Caki2 (cell line): Measurements from ENCODE around the gene UQCRC1. TPM values are rescaled to one million over a fixed set of nuclear protein-coding genes. Genes with fewer than 3 reads are reported as not detected.
"Not testable (repeated sequence)": the region's sequence is repeated elsewhere in the genome, so short reads cannot be mapped to it uniquely, and the experiment has no call there.

Experiments used
- DNase-seq: peaks from one replicate; pipeline ENCODE4 v3.0.0-alpha.2; 2015; ENCODE audit warnings: low read depth
- in situ Hi-C: cut with HindIII; loops from 2 replicates; pipeline ENCODE4 v1.10.0; 2016; ENCODE audit warnings: low sequenced_read_pairs, low pct_unique_long_range_greater_than_20kb, mixed read lengths
- total RNA-seq: library from RNA; depleted of rRNA; stranded (reverse); fragments of >200 nt; shearing (Covaris generic); gene quantifications from 2 replicates; pipeline ENCODE4 v1.2.3, GENCODE V29; 2014; ENCODE audit warnings: low replicate concordance

The UQCRC1 gene
- total RNA-seq, 1 experiment from 2014 or later, result 416 TPM

GRCh38 chr3:48565186-48565585 is 44.3 kb downstream of the UQCRC1 start:
- no peak for DNase-seq
- in situ Hi-C loops, result no loop called here

GRCh38 chr3:48564667-48565066 is 44.8 kb downstream of the UQCRC1 start:
- in situ Hi-C loops, result no loop called here
- no peak for DNase-seq

GRCh38 chr3:48564022-48564421 is 45.4 kb downstream of the UQCRC1 start:
- in situ Hi-C loops, result no loop called here
- peak; percentile 66 for DNase-seq

- in situ Hi-C loops, result no loop called here
- no peak for DNase-seq
Measured at GRCh38 chr3:48563382-48563918, 46.0 kb downstream of the UQCRC1 start, which contains the start of gene UCN2. Gene UCN2 (minus strand): TSS chr3:48563781. CDS start chr3:48563124, 657 bp downstream.

- in situ Hi-C loops, result no loop called here
- DNase-seq, result no peak
Measured at GRCh38 chr3:48562367-48563095, 46.9 kb downstream of the UQCRC1 start.

- peak; percentile 69 for DNase-seq
- in situ Hi-C loops, result no loop called here
Measured at GRCh38 chr3:48561045-48561736, 48.3 kb downstream of the UQCRC1 start.

- no peak for DNase-seq
- in situ Hi-C loops, result no loop called here
Measured at GRCh38 chr3:48560648-48561018, 48.8 kb downstream of the UQCRC1 start.

- in situ Hi-C loops, result no loop called here
- no peak for DNase-seq
Measured at GRCh38 chr3:48558493-48559134, 50.8 kb downstream of the UQCRC1 start.

GRCh38 chr3:48556796-48557626 is 52.4 kb downstream of the UQCRC1 start, which contains the start of gene PFKFB4:
Gene PFKFB4 (minus strand): TSS chr3:48556803. CDS start chr3:48556777, 26 bp downstream.
- in situ Hi-C loops, result no loop called here

GRCh38 chr3:48555949-48556795 is 53.3 kb downstream of the UQCRC1 start:
- in situ Hi-C loops, result no loop called here
- DNase-seq, result no peak

More at GRCh38 chr3:48556796-48557626, 52.4 kb downstream of the UQCRC1 start, which contains the start of gene PFKFB4:
- DNase-seq, result peak; percentile 98

GRCh38 chr3:48555231-48555948 is 54.1 kb downstream of the UQCRC1 start:
- no peak for DNase-seq
- in situ Hi-C loops, result no loop called here

- in situ Hi-C loops, result no loop called here
- DNase-seq, result no peak
Measured at GRCh38 chr3:48553886-48554845, 55.3 kb downstream of the UQCRC1 start.

GRCh38 chr3:48553361-48553760 is 56.1 kb downstream of the UQCRC1 start:
- in situ Hi-C loops, result no loop called here
- no peak for DNase-seq

- DNase-seq, result no peak
- in situ Hi-C loops, result no loop called here
Measured at GRCh38 chr3:48552111-48552951, 57.1 kb downstream of the UQCRC1 start.

- DNase-seq, in situ Hi-C loops: not testable (repeated sequence)
Measured at GRCh38 chr3:48551651-48552050, 57.8 kb downstream of the UQCRC1 start.
